Thyroid gland (tissue), 4 donors: ENCODE data around the gene CACNB4.

Experiments used
- CTCF ChIP-seq, 6 experiments: fragments of 200-600 bp in 3 of 6; fragments of 450-650 bp in 3 of 6; sonication (generic) in 3 of 6; IDR thresholded peaks; one replicate each; pipeline ENCODE4 v1.5.1; 2016 to 2019; ENCODE audit warnings: antibody characterized with exemption in 6 of 6, mild to moderate bottlenecking in 2 of 6, inconsistent platforms in 1 of 6, moderate library complexity in 1 of 6
- POLR2A ChIP-seq, 2 donors: fragments of 450-650 bp; IDR thresholded peaks; one replicate each; pipeline ENCODE4 v1.6.1; 2017; ENCODE audit warnings: antibody characterized with exemption in 2 of 2, mild to moderate bottlenecking in 2 of 2, moderate library complexity in 1 of 2

- TF ChIP-seq POLR2A (IDR thresholded peaks at IDR 0.05) (no peak), CTCF (IDR thresholded peaks at IDR 0.05) (no peak)
These were observed 237.7 kb downstream of the CACNB4 start for GRCh38 chr2:151861174-151861573.
